Stimulated activated CD8-positive, alpha-beta memory T cell treated with anti-CD3 and anti-CD28 coated beads, Interleukin-4, amount 100 ng/mL, for 24 hours (primary cell): ENCODE data around the gene OR6F1.
A peak's percentile ranks its signal among the peaks of the same experiment; 100 is the strongest.
"Not testable (repeated sequence)": the region's sequence is repeated elsewhere in the genome, so short reads cannot be mapped to it uniquely, and the experiment has no call there.

ENCODE experiments used
- DNase-seq: peaks from one replicate; pipeline ENCODE4 v3.0.0-alpha.2; 2020; ENCODE audit warnings: low read depth

OR6F1 gene

DNA sequence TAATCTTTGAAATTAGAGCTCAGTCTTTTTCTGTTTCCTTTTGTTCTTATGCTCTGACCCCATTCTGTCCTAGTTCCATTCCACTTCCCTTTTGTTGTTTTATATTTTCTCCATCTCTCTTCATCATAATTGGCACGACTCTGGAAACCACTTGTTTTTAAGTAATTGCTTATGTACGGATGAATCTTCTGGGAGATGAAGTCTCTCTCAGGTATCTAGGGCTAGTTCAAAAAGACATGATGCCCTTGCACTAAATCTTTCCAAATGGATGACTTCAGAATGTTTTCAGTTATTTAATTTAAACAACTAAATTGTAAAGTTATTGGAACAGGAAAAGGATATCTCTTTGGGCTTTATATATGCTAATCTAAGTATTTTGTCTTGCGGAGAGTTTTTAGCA lies at the start of gene OR6F1:
OR6F1 (minus strand) TSS at position 101 of the 400 bp plus-strand sequence. CDS start 3,891 bp downstream, outside the sequence.
- no peak for DNase-seq

DNA sequence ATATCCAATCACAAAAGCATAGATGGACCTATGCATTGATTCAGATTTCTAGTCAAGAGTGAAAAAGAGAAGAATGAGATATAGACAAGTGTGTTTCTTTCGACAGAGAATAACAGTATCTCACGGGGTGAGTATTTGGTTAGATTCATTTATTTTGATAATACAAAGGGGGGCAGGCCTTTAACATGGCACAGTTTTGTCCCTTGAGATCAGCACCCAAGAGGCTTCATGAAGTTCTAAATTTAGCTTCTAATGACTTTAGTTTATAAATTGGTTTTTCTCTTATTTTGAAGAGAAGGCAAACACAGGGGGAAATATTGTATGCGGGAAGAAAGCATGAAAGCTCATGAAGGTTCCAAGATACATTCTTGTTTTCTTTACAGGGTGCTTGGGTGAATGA lies 44.0 kb upstream of the OR6F1 start, which contains the start of gene OR1C1:
OR1C1 (minus strand) TSS at position 101 of the 400 bp plus-strand sequence. CDS start 2,150 bp downstream, outside the sequence.
- no peak for DNase-seq

DNA sequence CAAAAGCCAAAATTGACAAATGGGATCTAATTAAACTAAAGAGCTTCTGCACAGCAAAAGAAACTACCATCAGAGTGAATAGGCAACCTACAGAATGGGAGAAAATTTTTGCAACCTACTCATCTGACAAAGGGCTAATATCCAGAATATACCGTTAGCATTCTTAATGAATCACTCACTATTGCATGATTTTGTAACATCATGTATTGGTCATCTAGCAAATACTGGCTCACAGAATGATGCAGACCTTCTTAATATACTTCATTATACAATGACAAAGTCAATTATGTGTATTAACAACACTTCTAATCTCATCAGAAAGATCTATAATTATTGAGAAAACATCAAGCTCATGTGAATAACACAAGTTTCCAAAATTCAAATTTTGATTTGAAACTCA lies 37.9 kb upstream of the OR6F1 start:
- DNase-seq, result not testable (repeated sequence)

DNA sequence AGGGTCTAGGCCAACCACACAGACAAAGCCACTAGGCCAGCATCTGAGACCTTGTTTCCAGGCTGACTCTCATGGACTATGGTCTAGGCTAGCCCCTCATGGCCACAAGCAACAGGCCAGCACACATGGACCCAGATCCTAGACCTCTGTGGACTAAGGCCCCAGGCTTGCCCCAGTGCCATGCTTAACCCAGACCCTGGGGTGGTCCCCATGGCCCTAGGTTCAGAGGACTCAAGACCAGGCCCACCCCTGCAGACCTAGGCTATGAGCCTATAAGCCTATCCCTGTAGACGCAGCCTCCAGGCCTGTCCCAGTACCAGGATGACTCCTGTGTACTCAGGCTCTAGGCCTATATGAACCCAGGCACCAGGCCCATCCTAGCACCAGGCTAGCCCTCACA lies 33.4 kb upstream of the OR6F1 start:
- DNase-seq, result no peak

DNA sequence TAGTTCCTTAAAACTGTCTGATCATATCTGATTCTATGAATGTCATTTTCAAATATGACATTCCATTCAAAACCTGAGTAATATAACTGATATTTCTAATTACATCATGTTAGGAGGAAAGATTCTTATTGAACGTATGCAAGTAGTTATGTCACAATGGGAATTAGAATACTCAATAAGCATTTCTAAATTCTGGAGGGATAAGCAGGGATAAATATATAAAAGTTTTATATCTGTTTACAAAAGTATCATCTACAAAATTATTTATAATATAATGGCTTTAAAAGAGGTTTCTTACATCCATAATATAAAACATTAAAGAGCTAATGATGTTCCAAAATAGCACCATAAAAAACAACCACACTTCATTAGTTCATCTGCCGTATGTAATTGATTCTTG lies 31.6 kb upstream of the OR6F1 start, which contains the start of gene OR14A2:
OR14A2 (minus strand) TSS at position 101 of the 400 bp plus-strand sequence.
- no peak for DNase-seq

DNA sequence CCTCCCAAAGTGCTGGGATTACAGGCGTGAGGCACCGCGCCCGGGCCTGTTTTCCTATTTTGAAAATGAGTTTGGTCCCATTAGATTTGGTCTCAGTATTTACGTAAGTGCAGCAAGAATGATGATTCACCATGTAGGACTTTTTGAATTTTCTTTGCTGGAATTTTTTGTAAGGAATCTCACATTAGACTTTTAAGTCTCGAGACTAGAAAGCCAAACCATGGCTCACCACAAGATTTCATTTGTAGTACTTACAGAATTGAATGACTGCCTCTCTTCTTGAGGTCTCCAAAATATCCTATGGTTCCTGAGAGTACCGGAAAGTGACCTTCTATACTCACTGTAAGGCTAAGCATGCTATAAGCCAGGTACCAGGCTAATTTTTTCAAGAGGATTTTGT lies 31.2 kb upstream of the OR6F1 start:
- DNase-seq, result no peak

DNA sequence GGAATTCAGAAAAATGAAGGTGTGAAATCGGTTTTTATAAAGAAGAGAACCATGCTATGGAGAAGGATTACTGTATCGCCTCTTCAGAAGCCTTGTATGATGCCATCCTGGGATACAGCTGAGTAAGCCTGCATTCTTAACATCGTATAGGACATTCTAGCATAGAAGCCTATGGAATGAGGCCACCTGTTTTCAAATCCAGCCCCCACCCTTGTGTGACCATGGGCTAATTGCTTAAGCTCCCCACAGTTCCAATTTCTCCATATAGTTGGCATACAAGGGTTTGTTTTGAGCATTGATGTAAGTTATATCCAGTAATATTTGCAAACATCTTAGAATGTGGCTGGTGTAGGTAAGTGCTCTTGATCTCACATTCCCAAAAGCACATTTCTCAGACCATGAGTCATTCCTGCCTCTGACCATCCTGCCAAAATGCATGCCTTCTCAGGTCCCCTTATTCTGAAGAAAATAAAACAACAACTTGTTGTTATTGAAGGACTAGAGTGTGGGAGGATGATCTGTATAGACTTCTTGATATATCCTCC lies 30.0 kb upstream of the OR6F1 start:
- no peak for DNase-seq

DNA sequence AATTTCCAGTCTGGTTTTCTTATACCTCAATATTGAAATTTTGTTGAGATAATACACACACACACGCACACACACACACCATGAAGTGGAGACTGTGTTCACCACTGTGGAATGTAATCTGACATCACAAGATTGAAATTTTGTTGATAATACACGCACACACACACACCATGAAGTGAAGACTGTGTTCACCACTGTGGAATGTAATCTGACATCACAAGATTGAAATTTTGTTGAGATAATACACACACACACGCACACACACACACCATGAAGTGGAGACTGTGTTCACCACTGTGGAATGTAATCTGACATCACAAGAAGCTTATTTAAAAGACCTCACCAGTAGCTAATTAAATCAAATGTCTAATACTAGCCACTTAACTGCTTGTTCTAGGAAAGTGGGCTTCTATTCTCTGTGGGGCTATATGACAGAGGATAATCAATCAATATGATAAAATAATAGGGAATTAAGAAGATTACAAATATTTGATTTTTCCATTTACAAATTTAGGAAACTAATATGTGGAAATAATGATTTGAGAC lies 25.8 kb upstream of the OR6F1 start:
- DNase-seq, result not testable (repeated sequence)

DNA sequence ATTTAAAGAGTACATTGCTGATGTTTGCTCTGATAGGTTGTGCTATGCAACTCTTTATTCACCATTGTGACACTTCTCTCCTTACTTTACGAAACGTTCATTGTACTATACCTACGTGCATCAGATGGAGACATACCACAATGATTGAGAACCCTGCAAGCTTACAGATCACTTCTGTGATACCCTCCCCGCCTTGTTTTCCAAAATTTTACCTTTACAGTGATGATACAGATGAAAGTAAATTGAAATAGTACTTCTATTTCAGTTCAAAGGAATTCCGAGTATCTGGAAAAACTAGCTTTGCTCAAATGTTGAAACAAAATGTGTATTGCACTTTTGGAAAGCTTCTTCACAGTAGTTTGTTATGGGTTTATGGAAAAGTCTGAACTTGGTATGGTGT lies 25.3 kb upstream of the OR6F1 start:
- DNase-seq, result no peak

DNA sequence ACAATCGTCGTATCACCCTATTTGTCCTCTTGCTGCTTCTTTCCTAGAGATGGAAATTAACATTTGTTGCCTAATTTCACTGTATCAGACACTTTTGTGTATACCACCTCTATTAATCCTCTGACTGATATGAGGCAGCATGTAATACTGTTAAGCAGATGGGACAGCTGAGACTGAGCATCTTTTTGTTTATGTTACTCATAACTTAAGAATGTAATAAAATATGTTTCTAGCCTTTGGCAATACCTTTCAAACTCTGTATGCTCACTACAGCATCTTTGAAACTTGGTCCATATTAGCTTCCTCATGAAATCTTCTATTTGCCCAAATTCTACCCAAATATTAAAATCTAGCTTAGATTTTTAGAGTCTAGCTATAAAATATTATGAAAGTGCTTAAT lies 24.3 kb upstream of the OR6F1 start:
- DNase-seq, result no peak

DNA sequence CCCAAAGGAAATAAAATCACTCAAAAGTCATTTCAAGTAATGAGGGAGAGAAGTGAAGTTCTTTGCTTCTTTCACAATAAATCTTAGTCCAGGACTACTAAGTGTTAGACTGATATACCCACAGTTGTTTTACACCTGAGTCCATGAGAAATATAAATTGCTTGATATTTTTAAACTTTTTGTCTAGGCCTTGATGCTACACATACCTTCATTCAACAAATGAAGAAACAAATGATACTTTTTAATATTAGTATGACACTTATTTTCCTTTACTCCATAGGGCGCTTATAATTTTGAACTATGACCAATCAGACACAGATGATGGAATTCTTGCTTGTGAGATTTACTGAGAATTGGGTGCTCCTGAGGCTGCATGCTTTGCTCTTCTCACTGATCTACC lies 21.9 kb upstream of the OR6F1 start, which contains the start of gene OR14K1:
OR14K1 (plus strand) TSS at position 301 of the 400 bp plus-strand sequence; CDS start at position 301, 0 bp downstream.
- no peak for DNase-seq

DNA sequence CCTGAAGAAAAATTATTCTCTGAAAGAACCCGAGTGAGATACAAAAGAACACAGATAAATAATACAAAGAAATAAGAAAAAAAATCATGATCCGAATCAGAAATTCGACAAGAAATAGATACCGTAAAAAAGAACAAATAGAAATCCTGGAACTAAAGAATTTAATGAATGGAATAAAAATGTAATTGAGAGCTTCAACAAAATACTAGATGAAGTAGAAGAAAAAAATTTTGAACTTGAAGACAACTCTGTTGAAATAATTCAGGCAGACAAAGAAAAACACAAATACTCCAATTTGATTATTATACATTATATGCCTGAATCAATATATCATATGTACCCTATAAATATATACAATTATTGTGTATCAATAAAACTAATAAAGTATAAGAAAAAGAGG lies 4.8 kb upstream of the OR6F1 start:
- DNase-seq, result no peak

DNA sequence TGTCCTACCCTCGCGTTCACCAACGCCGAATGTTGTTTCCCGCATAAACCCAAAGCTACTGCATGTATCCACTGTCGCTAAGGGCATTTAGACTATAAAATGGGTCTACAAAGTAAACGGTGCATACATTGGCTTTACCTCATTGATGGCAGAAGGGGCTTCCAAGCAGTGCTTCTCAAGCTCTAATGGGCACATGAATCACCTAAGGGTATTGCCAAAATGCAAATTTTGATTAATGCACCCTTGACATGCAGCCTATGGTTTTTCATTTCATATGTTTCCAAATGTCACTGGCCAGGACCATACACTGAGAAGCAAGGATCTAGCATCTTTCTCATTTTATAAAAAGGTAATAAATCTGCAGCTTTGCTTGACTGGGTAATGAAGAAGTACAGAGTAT lies 2.7 kb downstream of the OR6F1 start:
- DNase-seq, result no peak

DNA sequence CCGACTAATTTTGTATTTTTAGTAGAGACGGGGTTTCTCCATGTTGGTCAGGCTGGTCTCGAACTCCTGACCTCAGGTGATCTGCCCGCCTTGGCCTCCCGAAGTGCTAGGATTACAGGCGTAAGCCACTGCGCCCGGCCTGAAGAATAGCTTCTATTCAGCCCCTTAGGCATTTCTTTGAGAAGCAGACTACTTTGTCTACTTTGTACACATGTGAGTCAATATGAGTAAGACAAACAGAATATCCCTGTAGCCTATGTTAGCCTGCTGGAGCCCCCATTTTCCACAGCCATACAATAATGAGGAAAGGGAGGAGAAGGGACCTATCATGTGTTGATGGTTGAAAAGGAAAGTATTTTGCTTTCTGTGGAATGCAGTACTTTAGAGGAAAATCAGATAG lies 5.8 kb downstream of the OR6F1 start:
- DNase-seq, result not testable (repeated sequence)

DNA sequence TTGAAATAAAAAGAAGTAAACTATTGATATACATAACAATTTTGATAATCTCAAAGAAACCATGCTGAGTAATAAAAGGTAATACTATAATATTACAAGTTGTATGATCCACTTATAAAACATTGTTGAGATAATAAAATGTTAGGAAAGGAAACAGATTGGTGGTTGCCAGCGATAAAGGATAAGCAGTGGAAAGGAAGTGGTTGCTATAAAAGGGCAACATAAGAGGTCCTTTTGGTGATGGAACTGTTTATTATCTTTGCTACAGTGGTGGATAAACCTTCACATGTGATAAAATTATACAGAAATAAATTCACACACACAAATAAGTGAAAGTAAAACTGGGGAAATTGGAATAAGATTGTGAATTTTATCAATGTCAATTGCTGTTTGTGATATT lies 15.1 kb downstream of the OR6F1 start:
- no peak for DNase-seq

DNA sequence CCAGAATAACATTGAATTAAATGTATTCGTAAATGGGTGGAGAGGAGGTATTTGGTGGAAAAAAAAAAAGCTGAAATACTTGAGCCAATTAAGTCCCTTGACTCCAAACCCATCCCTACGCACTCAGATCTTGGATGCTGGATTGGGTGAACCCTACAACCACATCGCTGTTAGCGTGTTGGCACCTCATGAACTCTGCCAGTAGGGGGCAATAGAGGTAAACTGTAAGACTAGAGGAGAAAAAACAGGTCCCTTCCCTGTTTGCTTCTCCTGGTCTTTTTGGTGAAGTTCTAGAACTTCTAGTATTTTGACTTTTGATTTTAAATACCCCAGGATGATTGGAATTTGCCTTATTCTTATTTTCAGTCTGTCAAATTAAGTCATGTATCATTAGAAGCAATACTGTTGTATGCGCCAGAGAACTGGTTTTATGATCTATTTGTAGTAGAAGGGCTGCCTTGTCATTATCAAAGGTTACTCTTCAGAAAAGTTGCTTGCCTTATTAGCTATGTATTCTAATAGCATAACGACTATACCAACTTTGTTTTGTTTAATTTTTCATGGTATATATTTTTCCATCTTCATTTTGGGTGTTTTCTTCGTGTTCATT lies 35.1 kb downstream of the OR6F1 start:
- peak; percentile 3 for DNase-seq

DNA sequence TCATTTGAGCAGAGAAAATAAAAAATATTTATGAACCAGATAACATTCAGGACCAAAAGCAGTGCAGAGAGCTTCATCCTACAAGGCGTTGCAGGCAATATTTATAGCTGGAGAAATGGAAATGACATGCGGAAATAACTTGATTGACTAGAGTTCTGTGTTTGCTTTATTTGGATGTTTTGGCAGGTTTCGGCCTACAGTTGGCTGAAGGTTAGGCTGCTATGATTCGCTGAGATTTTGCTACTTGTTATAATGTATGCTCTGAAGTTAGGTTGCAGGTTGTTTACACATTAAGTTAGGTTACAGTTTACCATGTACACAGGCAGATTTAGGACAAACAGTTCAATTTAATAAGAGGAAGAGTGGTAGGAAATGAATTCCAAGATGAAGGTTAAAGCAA lies 36.3 kb downstream of the OR6F1 start:
- DNase-seq, result no peak

DNA sequence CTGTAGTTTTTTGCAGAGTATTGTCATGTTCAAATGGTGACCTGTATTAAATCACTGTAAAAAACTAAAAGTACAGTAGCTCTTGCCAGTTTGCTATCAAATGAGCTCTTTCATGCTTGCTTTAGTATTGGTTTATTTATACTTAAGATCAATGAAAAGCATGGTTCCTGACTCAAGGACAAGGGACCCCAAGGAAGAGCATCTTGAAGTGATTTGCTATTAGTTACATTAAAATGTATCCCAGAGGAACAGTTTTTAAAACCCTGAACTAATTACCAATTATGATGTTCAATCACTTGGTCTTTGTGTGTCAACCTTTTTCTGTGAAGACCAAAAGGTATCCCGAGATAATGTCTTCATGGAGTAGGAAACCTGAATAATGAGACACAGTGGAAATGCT lies 36.8 kb downstream of the OR6F1 start, which contains the start of gene OR13G1:
OR13G1 (minus strand) TSS at position 101 of the 400 bp plus-strand sequence. CDS start 6,698 bp downstream, outside the sequence.
- DNase-seq, result no peak

DNA sequence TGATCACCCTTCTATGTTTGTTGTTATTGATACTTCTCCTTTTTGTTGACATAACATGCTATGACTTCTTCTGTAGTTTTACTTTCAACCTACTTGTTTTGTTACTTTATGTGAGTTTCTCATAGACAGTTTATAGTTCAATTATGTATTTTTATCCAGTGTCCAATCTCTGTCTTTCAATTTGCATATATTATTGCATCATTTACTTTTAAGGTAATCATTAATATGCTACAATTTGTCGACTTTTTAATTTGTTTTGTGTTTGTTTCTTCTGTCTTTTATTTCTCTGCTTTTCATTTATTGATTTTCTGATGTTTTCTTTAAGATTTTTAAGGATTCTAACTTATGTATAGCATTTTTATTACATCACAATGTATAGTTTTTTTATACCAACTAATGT lies 47.2 kb downstream of the OR6F1 start:
- DNase-seq, result no peak
